ENCODE results near the gene COLEC12.
A peak's percentile ranks its signal among the peaks of the same experiment; 100 is the strongest.
"Not testable (repeated sequence)": the region's sequence is repeated elsewhere in the genome, so short reads cannot be mapped to it uniquely, and the experiment has no call there.

COLEC12 gene

DNA sequence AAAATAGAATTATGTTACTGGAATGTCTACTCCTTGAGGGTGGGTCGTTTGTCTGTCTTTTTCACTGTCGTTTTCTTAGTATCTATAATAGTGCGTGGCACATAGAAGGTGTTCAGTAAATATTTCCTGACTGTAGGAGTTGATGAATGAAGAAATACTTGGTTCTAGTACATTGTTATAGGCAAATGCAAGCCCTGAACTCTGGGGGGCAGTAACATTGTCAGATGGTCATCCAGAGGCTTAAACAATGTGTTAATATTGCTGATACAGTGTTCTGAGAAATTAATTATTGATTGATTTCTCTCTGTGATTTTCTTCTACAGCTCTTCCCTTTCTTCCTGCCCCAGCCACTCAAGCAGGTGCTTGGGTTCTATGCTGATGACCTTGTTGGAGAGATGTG is 208.2 kb downstream of the COLEC12 start:
- CTCF ChIA-PET: interaction anchor here (0.6 to 1.8 kb wide), 5 partner anchors 8 to 327 kb away, joined by 3 to 6 read pairs (median 3); no protein-coding TSS in a partner anchor
- POLR2A ChIA-PET: no interaction called here
- Histone ChIP-seq H3K36me3 (ENCODE audit: control insufficient read depth in 2 of 2, insufficient read depth in 1 of 2, low read length in 2 of 2) (no peaks in the 10 kb centered on the region; a peak in 1 of 3 replicates), H3K4me1 (ENCODE audit: control insufficient read depth, insufficient read depth, low read length) (no peaks in the 10 kb centered on the region), H3K9me3 (ENCODE audit: control insufficient read depth, insufficient read depth, low read depth, low read length) (no peaks in the 10 kb centered on the region), H3K27ac (ENCODE audit: extremely low read depth, low read depth, low read length) (no peak overlapping the region), H3K4me3 (ENCODE audit: low read depth, low read length) (no peak overlapping the region)
- TF ChIP-seq ZNF2 (tag by site-specific recombination; IDR thresholded peaks at IDR 0.05) (no peak), ZNF664 (tag by site-specific recombination; IDR thresholded peaks at IDR 0.05) (peak; percentile 60), SP7 (tag by site-specific recombination; IDR thresholded peaks at IDR 0.05) (no peak), ZNF707 (tag by site-specific recombination; IDR thresholded peaks at IDR 0.05) (no peak), ZNF785 (tag by site-specific recombination; IDR thresholded peaks at IDR 0.05) (no peak)

GRCh38 chr18:289970-290369 is 210.5 kb downstream of the COLEC12 start:
- CTCF ChIA-PET: interaction anchor here (0.6 to 0.7 kb wide), 2 partner anchors 190 to 304 kb away, joined by 3 read pairs; no protein-coding TSS in a partner anchor
- POLR2A ChIA-PET; H3K9me3 ChIP-seq (ENCODE audit: control insufficient read depth, insufficient read depth, low read depth, low read length); H3K27ac ChIP-seq (ENCODE audit: extremely low read depth, low read depth, low read length); H3K4me1 ChIP-seq (ENCODE audit: control insufficient read depth, insufficient read depth, low read length); H3K4me3 ChIP-seq (ENCODE audit: low read depth, low read length); H3K36me3 ChIP-seq (ENCODE audit: control insufficient read depth in 2 of 2, insufficient read depth in 1 of 2, low read length in 2 of 2): not testable (repeated sequence)
- peak; percentile 85 for TF ChIP-seq ZNF146 (tag by site-specific recombination; IDR thresholded peaks at IDR 0.05)

DNA sequence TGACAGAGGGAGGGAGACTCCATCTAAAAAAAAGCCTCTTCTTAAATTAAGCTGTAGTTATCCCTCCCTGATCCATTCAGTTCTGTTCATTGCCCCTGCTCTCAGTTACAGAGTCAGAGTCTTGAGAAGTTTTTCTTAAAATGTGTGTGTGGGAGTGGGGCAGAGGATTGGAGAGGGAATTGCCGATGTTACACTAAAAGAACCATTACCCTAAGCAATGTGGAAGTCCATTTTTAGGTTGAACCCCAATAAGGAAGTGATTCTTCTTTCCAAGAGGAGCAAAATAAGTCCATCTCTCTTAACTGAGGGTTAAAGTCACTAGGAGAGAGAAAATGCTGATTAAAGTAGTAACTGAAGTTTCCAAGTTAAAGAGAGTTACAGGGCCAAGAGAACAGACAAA is 211.5 kb downstream of the COLEC12 start:
- H3K9me3 ChIP-seq (ENCODE audit: control insufficient read depth, insufficient read depth, low read depth, low read length): no peaks in the 10 kb centered on the region
- ChIA-PET POLR2A (no interaction called here), CTCF (interaction anchor here (1.0 kb wide), 1 partner anchor 329 kb away, joined by 4 read pairs; no protein-coding TSS in a partner anchor)
- H3K36me3 ChIP-seq (ENCODE audit: control insufficient read depth in 2 of 2, insufficient read depth in 1 of 2, low read length in 2 of 2): no peaks in the 10 kb centered on the region; a peak in 1 of 3 replicates
- H3K27ac ChIP-seq (ENCODE audit: extremely low read depth, low read depth, low read length): no peak overlapping the region
- TF ChIP-seq ZNF138 (tag by site-specific recombination; IDR thresholded peaks at IDR 0.05; ENCODE audit: borderline replicate concordance): no peak
- TF ChIP-seq ZNF549 (tag by site-specific recombination; IDR thresholded peaks at IDR 0.05): no peak
- TF ChIP-seq PRDM2 (tag by site-specific recombination; IDR thresholded peaks at IDR 0.05; ENCODE audit: borderline replicate concordance): no peak
- TF ChIP-seq ZNF214 (tag by site-specific recombination; IDR thresholded peaks at IDR 0.05; ENCODE audit: borderline replicate concordance): no peak
- TF ChIP-seq ZNF626 (tag by site-specific recombination; IDR thresholded peaks at IDR 0.05): no peak
- TF ChIP-seq ZNF747 (tag by site-specific recombination; IDR thresholded peaks at IDR 0.05): no peak
- no peak for TF ChIP-seq ZNF121 (tag by site-specific recombination; IDR thresholded peaks at IDR 0.05)
- no peak for TF ChIP-seq ZNF140 (tag by site-specific recombination; IDR thresholded peaks at IDR 0.05)
- TF ChIP-seq ZNF768 (tag by site-specific recombination; IDR thresholded peaks at IDR 0.05): no peak
- TF ChIP-seq SETDB1 (IDR thresholded peaks at IDR 0.05; ENCODE audit: insufficient read length, low read length): no peak
- TF ChIP-seq SP7 (tag by site-specific recombination; IDR thresholded peaks at IDR 0.05): no peak
- no peak for TF ChIP-seq YY1 (tag by site-specific recombination; IDR thresholded peaks at IDR 0.05)
- no peak for TF ChIP-seq ZXDB (tag by site-specific recombination; IDR thresholded peaks at IDR 0.05)
- TF ChIP-seq RBAK (tag by site-specific recombination; IDR thresholded peaks at IDR 0.05): no peak
- no peak for TF ChIP-seq ZNF37A (tag by site-specific recombination; IDR thresholded peaks at IDR 0.05)
- no peak for TF ChIP-seq ZNF341 (tag by site-specific recombination; IDR thresholded peaks at IDR 0.05; ENCODE audit: low read depth)
- no peak for TF ChIP-seq ZNF776 (tag by site-specific recombination; IDR thresholded peaks at IDR 0.05; ENCODE audit: borderline replicate concordance)
- no peak for TF ChIP-seq ZBTB17 (tag by site-specific recombination; IDR thresholded peaks at IDR 0.05)
- no peak overlapping the region for H3K4me3 ChIP-seq (ENCODE audit: low read depth, low read length)
- H3K4me1 ChIP-seq (ENCODE audit: control insufficient read depth, insufficient read depth, low read length): no peaks in the 10 kb centered on the region

Measured in HEK293 (cell line).